GM18951 (cell line): ENCODE results near the gene NCAM1.
"Not testable (repeated sequence)": the region's sequence is repeated elsewhere in the genome, so short reads cannot be mapped to it uniquely, and the experiment has no call there.

ENCODE experiments used
- POLR2A ChIP-seq: IDR thresholded peaks from 4 replicates; pipeline ENCODE4 v1.6.1; 2011; ENCODE audit warnings: mild to moderate bottlenecking; ENCODE audit not compliant: insufficient read length, insufficient read depth; ENCODE audit errors: extremely low read depth
- in situ Hi-C: fragments of 300-500 bp; cut with MboI; formaldehyde crosslinking; loops from one replicate; pipeline ENCODE4 v1.12.0; 2022; ENCODE audit warnings: low sequenced_read_pairs, mixed read lengths, inconsistent platforms; ENCODE audit not compliant: unreplicated experiment

NCAM1 gene

GRCh38 chr11:113018913-113019312 lies 57.7 kb downstream of the NCAM1 start:
- TF ChIP-seq POLR2A: no peak
- in situ Hi-C loops: no loop called here

- TF ChIP-seq POLR2A: no peak
- in situ Hi-C loops: no loop called here
These were observed 58.5 kb downstream of the NCAM1 start for GRCh38 chr11:113019711-113020110.

DNA sequence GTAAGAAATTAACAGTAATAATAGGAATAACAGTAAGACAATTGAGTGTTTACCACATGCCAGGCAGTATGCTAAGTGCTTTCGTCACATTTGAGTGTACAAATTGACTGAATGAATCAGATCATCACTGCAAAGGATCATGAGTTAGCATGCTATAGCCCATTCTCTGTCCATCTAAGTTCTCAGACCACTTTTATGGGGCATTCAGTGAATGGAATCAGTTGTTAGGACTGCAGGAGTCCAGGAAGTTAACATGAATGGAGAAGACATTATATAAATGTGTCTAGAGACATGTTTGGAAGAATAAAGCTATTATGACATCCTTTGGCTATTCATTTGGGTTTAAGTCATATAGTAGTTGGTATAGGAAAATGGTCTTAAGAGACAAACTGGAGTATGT lies 59.9 kb downstream of the NCAM1 start:
- in situ Hi-C loops: no loop called here
- no peak for TF ChIP-seq POLR2A

DNA sequence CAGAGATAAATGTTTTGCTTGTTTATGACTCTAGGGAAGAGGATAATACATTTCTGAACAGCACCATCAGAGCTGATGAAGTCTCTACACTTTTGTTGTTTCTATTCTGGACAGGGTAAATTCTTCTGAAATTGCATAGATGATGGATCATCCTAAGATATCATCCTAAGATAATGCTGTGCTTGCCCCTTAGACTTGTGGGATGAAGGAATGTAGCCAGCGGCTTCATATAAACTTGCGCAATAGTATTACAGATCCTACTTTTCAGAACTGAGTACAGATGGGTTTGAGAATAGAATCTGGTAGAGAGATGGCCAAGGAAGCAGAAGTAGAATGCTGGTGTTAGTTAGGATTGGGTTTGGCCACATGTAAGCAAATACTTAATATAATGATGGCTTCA lies 61.0 kb downstream of the NCAM1 start:
- in situ Hi-C loops: no loop called here
- TF ChIP-seq POLR2A: no peak

DNA sequence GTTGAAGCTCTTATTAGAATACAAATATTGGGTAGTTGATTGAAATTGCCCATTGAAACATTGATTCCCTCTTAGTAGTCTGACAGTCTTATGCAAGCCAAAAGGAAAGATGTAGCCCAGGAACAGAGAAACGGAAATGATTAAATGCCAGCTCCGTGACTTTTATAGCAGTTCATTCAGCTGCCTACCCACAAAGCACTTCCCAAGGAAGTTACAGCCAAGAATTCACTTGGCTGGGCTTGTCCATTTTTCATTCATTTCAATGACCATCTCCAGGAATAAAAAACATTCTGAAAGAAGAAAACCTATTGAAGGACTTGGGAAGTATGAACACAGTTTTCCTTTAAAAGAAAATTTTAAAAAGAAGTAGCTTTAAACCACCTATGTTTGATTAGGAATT lies 62.0 kb downstream of the NCAM1 start:
- TF ChIP-seq POLR2A: no peak
- in situ Hi-C loops: no loop called here

GRCh38 chr11:113023986-113024385 lies 62.8 kb downstream of the NCAM1 start:
- in situ Hi-C loops: no loop called here
- TF ChIP-seq POLR2A: no peak

- in situ Hi-C loops: no loop called here
- TF ChIP-seq POLR2A: no peak
These were observed 65.6 kb downstream of the NCAM1 start for GRCh38 chr11:113026778-113027177.

- in situ Hi-C loops: no loop called here
- TF ChIP-seq POLR2A: no peak
These were observed 73.4 kb downstream of the NCAM1 start for GRCh38 chr11:113034576-113034975.

DNA sequence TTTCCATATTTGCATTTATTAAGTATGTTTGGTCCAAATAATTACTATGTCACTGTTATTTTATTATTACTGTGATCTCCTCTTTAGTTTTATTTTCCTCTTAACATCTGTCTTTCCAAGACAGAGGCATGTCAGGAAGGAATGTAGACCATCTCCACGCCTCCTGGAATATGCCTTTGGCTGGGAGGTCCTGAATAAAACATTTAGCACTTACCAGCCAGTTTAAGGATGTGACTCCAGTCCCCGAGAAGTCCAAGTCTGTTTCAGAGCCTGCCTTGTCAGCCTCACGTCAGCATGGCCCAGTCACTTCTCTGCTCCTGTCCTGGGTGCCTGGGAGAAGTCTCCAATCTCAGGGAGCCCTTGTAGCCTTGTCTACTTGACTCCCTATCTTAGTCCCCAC lies 74.5 kb downstream of the NCAM1 start:
- in situ Hi-C loops: no loop called here

GRCh38 chr11:113043698-113044097 lies 82.5 kb downstream of the NCAM1 start:
- in situ Hi-C loops: no loop called here
- TF ChIP-seq POLR2A: no peak

More for the DNA sequence above, 74.5 kb downstream of the NCAM1 start:
- no peak for TF ChIP-seq POLR2A

- no peak for TF ChIP-seq POLR2A
- in situ Hi-C loops: no loop called here
These were observed 83.9 kb downstream of the NCAM1 start for GRCh38 chr11:113045146-113045545.

DNA sequence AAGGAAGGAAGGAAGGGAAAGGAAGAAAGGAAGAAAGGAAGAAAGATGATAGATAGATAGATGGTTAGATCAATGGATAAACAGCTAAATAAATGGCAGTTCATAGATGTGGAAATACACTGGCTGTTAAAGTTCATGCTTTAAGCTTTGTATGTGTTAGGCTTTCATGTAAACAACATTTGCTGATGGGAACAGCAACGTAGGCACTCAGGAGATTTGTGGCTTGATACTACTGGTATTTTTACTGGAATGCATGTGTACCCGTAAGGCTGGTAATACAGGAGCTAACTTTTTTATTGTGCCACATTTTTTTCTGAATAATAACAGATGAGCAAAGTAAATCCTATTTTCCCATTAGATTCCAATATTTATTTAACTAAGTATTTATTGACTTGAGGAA lies 85.6 kb downstream of the NCAM1 start:
- in situ Hi-C loops: no loop called here
- TF ChIP-seq POLR2A: no peak

- in situ Hi-C loops: no loop called here
These were observed 87.9 kb downstream of the NCAM1 start for GRCh38 chr11:113048820-113049768.

GRCh38 chr11:113053042-113053441 lies 91.8 kb downstream of the NCAM1 start:
- in situ Hi-C loops: not testable (repeated sequence)

More at GRCh38 chr11:113048820-113049768, 87.9 kb downstream of the NCAM1 start:
- no peak for TF ChIP-seq POLR2A
